GM19193 (cell line): Measurements from ENCODE around the gene ATG9B.

Experiments
- POLR2A ChIP-seq: IDR thresholded peaks from 4 replicates; pipeline ENCODE4 v1.6.1; 2011; ENCODE audit not compliant: insufficient read depth, insufficient read length; ENCODE audit errors: extremely low read depth

Gene ATG9B, protein sequence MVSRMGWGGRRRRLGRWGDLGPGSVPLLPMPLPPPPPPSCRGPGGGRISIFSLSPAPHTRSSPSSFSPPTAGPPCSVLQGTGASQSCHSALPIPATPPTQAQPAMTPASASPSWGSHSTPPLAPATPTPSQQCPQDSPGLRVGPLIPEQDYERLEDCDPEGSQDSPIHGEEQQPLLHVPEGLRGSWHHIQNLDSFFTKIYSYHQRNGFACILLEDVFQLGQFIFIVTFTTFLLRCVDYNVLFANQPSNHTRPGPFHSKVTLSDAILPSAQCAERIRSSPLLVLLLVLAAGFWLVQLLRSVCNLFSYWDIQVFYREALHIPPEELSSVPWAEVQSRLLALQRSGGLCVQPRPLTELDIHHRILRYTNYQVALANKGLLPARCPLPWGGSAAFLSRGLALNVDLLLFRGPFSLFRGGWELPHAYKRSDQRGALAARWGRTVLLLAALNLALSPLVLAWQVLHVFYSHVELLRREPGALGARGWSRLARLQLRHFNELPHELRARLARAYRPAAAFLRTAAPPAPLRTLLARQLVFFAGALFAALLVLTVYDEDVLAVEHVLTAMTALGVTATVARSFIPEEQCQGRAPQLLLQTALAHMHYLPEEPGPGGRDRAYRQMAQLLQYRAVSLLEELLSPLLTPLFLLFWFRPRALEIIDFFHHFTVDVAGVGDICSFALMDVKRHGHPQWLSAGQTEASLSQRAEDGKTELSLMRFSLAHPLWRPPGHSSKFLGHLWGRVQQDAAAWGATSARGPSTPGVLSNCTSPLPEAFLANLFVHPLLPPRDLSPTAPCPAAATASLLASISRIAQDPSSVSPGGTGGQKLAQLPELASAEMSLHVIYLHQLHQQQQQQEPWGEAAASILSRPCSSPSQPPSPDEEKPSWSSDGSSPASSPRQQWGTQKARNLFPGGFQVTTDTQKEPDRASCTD

DNA sequence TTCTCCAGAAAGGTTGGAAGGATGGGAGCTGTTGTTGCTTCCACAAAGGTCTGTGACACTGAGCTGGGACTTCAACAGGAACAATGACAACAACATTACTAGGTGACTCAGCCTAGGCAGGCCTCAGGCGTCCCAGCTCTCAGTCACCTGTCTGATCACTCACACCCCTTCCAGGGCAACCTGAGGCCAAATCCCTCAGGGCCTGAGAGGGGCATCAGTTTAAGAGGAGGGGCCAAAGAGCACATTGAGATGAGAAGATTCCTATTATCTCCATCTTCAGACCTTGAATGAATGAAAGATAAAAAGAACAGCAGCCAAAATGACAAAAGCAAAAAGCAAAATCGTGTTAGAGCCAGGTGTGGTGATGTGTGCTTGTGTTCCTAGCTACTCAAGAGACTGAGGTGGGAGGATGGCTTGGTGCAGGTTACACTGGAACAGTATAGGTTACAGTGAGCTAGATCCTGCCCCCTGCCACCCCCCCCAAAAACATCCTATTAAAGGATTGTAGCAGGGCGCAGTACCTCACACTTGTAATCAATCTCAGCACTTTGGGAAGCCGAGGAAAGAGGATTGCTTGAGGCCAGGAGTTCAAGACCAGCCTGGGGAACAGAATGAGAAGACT is at the start of gene ATG9B:
Gene ATG9B, minus strand, starts transcription at position 60 of the 622 bp plus-strand sequence. CDS start 71 bp downstream, outside the sequence.
- no peak for TF ChIP-seq POLR2A

DNA sequence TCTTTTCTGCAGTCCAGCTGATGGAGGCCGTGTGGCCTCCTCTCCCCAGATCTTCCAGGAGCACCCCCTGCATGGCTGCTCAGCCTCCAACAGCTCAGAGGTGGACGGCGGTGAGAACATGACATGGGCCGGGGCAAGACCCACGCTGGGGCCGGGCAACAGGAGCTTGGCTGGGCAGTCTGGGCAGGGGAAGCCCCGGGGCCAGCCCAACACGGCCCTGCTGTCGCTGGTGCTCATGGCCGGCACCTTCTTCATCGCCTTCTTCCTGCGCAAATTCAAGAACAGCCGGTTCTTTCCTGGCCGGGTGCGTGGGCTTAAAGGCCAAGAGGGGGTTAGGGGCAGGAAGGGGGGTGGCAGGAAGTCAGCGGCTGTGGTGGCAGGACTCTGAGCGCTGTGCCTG is 49.7 kb upstream of the ATG9B start:
- no peak for TF ChIP-seq POLR2A

DNA sequence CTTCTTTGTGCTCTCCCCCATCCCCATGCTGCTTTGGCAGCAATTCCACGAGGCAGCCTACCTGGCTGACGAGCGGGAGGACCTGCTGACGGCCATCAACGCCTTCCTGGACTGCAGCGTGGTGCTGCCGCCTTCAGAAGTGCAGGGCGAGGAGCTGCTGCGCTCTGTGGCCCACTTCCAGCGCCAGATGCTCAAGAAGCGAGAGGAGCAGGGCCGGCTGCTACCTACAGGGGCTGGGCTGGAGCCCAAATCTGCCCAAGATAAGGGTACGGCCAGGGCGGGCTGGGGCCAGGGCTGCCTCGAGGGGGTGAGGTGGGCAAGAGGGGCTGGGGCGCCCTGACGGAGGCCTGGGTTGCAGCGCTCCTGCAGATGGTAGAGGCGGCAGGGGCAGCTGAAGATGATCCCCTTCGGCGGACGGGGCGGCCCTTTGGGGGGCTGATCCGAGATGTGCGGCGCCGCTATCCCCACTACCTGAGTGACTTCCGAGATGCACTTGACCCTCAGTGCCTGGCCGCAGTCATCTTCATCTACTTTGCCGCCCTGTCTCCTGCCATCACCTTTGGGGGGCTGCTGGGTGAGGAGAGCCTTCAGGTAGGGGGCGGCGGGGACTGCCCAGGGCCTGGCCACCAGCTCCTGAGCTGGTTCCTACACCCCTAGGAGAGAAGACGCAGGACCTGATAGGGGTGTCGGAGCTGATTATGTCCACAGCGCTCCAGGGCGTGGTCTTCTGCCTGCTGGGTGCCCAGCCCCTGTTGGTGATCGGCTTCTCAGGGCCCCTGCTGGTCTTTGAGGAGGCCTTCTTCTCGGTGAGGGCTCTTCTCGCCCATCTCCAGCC is 47.0 kb upstream of the ATG9B start:
- no peak for TF ChIP-seq POLR2A

DNA sequence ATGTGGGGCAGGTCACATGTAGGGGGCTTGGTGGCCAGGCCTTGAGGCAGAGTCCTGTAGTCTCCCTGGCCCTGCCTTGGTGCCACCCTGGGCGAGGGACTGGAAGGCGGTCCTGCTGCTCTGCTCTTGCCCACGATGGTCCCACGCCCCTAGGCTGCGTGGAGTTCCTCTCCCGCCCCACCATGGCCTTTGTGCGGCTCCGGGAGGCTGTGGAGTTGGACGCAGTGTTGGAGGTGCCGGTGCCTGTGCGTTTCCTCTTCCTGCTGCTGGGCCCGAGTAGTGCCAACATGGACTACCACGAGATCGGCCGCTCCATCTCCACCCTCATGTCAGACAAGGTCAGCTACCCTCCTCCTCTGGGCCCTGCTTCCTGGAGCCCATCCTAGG is 46.3 kb upstream of the ATG9B start:
- TF ChIP-seq POLR2A: no peak

DNA sequence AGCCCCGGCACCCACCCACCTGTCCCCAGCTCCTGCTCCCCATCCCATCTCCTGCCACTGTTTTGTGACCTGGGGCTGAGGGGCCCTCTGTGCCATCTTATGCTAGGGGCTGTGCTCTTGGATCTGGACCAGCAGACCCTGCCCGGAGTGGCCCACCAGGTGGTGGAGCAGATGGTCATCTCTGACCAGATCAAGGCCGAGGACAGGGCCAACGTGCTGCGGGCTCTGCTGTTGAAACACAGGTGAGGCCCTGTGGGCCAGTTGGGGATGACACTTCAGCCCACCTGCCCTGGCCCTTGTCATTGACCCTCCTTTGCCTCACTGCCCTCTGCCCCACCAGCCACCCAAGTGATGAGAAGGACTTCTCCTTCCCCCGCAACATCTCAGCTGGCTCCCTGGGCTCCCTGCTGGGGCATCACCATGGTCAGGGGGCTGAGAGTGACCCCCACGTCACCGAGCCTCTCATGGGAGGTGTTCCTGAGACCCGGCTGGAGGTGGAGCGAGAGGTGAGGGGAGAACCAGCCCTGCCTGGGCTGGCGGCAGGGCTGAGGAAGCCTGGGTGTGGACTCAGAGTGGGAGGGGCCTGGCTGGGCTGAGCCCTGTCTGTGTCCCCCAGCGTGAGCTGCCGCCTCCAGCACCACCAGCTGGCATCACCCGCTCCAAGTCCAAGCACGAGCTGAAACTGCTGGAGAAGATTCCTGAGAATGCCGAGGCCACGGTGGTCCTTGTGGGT is 45.7 kb upstream of the ATG9B start:
- TF ChIP-seq POLR2A: no peak

DNA sequence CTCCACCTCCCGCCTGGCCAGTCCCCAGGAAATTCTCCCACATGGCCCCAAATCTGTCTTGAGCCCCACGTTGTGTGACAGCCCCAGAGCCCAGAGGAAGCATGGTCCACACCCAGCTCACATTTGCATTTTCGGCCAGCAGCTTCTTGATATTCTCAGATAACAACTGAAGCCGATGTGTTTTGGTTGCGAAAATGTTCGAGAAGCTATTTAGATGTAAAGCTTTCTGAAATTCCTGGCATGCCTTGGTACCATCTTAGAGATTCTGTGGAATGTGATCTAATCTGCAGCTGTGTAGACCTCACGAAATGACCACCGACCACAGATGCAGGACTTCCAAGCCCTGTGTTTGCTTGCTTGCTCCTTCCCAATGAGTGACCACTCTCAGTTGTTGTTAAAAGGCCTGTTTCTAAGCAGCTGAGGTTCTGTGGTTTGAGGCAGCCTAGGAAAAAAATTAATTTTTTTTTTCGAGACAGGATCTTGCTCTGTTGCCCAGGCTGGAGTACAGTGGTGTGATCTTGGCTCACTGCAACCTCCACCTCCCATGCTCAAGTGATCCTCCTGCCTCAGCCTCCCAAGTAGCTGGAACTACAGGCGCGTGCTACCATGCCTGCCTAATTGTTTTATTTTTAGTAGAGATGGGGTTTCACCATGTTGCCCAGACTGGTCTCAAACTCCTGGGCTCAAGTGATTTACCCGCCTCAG is 43.9 kb upstream of the ATG9B start:
- TF ChIP-seq POLR2A: no peak

DNA sequence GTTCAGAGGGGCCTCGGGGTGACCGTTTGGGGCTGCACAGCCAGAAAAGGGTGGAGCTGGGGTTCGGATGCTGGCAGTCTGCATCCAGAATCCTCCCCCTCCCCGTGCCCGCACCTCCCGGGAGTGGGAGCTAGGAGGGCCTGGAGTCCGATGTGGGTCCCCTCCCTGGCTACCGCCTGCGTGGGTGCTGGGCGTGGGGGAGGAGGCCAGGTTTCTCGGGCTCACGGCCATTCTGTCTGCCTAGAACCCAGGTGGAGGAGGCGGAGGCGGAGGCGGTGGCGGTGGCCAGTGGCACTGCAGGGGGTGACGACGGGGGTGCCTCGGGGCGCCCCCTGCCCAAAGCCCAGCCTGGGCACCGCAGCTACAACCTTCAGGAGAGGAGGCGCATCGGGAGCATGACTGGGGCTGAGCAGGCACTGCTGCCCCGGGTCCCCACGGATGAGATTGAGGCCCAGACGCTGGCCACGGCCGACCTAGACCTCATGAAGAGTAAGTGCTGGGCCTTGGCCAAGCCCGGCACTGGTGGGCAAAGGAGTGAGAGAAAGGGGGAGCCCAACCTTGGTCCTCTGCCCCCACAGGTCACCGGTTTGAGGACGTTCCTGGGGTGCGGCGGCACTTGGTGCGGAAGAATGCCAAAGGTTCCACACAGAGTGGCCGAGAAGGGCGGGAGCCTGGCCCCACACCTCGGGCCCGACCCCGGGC is 42.1 kb upstream of the ATG9B start:
- no peak for TF ChIP-seq POLR2A

DNA sequence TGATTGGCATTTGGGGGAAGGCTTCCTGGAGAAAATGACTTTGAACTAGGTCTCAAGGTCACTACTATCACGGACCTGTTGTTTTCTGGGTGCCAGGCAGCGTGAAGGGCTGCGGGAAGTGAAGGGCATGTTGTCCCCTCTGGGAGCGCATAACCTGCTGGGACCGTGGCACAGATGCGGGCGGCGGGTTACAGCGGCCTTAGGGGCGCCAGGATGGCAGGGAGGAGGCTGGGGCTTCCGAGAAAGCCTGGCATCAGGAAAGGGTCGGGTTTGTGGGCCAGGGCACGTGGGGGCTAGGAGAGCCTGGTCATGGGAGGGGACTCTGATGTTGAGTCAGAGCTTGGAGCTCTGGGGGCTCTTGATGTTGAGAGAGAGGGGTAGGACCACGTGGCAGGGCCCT is 41.2 kb upstream of the ATG9B start:
- TF ChIP-seq POLR2A: no peak

DNA sequence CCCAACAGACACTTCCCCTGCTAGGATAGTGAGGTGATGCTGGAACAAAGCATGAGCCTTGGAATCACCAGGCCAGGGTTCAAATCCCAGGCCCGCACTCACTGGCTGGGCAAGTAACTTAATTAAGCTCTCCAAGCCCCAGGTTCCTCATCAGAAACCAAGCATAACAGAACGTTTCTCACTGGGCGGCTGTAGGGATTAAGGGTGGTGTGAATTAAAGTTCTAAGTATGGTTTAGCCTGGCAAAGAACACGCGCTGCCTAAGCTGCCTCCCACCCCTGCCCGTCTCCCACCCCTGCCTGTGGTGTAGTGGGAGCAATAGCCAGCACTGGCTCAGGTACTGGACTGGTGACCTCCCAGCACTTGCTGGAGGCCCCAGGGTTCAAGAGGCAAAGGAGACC is 40.7 kb upstream of the ATG9B start:
- TF ChIP-seq POLR2A: no peak

DNA sequence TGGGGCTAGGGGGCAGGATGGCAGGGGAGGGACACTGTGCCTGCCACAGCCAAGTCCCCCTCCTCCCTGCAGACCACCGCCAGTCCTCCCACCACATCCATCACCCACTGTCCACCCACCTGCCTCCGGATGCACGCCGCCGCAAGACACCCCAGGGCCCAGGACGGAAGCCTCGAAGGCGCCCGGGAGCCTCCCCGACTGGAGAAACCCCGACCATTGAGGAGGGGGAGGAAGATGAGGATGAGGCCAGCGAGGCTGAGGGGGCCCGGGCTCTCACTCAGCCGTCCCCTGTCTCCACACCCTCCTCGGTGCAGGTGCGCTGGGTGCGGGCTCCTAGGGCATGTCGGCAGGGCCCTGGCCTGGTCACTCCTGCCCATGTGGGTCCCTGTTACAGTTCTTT is 40.2 kb upstream of the ATG9B start:
- no peak for TF ChIP-seq POLR2A

DNA sequence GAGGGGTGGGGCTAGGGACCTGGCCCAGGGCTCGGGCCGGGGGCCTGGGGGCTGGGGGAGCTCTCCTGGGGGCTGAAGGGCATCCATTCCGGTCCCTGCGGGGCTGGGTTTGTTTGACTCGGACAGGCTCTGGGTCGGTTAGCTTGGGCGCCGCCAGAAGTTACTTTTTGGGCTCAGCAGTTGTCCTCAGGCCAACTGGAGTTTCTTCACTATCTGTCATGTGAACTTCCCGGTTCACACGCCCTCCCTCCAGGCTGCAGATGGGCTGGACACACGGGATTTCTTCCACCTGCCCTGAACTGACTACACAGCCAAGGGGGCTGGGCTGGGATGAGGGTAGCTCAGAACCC is 38.9 kb upstream of the ATG9B start:
- TF ChIP-seq POLR2A: no peak

DNA sequence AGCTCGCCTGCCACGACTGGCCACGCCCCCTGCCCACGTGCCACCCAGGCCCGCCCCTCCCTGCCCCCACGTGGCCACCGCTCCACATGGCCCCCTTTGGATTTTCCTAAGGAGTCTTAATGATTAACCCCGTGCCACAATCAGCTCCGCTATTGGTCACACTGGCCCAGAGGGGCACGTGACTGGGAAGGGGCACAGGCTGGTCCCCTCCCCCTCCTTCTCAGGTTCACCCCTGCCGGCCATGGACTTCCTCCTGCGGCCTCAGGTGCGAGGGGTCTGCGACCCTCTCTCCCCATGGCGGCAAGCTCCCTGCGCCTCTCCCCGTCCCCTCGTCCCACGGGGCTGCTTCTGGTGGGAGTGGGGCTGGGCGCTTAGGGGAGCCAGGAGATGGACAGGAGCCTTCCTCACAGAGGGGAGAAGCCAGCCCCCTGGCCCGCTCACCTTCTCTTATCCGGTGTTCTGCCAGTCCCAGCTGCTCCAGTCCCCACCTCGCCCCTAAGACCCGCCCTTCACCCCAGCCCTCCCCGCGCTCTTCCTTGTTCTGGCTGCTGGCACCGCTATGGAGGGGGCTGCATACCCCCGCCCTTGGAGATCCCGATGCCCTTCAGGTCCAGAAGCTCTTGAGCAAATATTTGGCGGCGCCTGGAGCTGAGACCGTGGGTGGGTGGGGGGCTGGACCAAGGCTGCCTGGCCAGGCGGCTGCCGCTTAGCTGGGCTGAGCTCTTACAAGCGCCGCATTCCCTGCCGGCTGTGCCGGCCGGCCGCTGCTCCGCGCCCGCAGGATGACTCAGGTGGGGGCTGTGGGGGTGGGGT is 38.3 kb upstream of the ATG9B start:
- no peak for TF ChIP-seq POLR2A
